K562 (cell line): ENCODE data around the gene ZFAND3. TPM values are rescaled to one million over a fixed set of nuclear protein-coding genes. Genes with fewer than 3 reads are reported as not detected.

Source experiments
- ATAC-seq: fragments of 200-7000 bp; cut with Tn5 transposase; 3 replicates; pipeline ENCODE4 v1.9.1; 2020; ENCODE audit warnings: moderate library complexity
- BruUV-seq: library from RNA; stranded (reverse); fragments of 400-500 nt; replicated peaks from 2 replicates; lab custom pipeline; 2021; lab: Mats Ljungman, UMichigan
- CTCF ChIA-PET: fragments of 300-600 bp; formaldehyde crosslinking; extraction: SDS; loops from one replicate; lab custom pipeline; 2021; ENCODE audit warnings: low intra/inter-chr PET ratio; lab: Yijun Ruan, JAX
- POLR2A ChIA-PET: fragments of 300-600, 350-650 bp; sonication (Branson Sonifier 250); formaldehyde crosslinking; extraction: SDS; loops from one replicate; lab custom pipeline; 2021; ENCODE audit warnings: antibody characterized with exemption, inconsistent platforms; lab: Yijun Ruan, JAX
- DNase-seq, 4 experiments: peaks; one replicate each; pipeline versions ENCODE4 v3.0.0 to v3.0.0-alpha.2; 2011 to 2018; ENCODE audit warnings: low spot score in 3 of 4, mixed read lengths in 3 of 4; ENCODE audit errors: extremely low read depth in 1 of 4
- FAIRE-seq: peaks from 2 replicates; lab custom pipeline; 2011; peaks lifted over from hg19 to GRCh38; lab: Jason Lieb, UNC
- H2AFZ ChIP-seq: 2 replicates; pipeline ENCODE4 v1.6.0; 2011; ENCODE audit warnings: low read depth, low read length, control low read depth, inconsistent platforms
- H3K27ac ChIP-seq: fragments of 200-600 bp; 3 replicates; pipeline ENCODE4 v1.8.0; 2011; ENCODE audit warnings: low read depth, mild to moderate bottlenecking, control low read depth, inconsistent platforms, low read length, moderate library complexity, mixed read lengths; ENCODE audit errors: extremely low read depth
- H3K27me3 ChIP-seq, 2 experiments: fragments of 300-600 bp in 1 of 2; 2 replicates in 1 of 2; 3 replicates in 1 of 2; pipeline versions ENCODE4 v1.6.0 to v1.8.0; 2011; ENCODE audit warnings: inconsistent platforms in 2 of 2, low read length in 2 of 2, mild to moderate bottlenecking in 1 of 2, mixed read lengths in 1 of 2, moderate library complexity in 1 of 2; ENCODE audit not compliant: control insufficient read depth in 2 of 2, insufficient read depth in 2 of 2
- H3K36me3 ChIP-seq: fragments of 300-600 bp; 3 replicates; pipeline ENCODE4 v1.8.0; 2011; ENCODE audit warnings: mild to moderate bottlenecking, low read length, inconsistent platforms; ENCODE audit not compliant: control insufficient read depth, insufficient read depth
- H3K4me1 ChIP-seq, 2 experiments: fragments of 200-600 bp in 1 of 2; replicated peaks in 1 of 2; 2 replicates in 1 of 2; 3 replicates in 1 of 2; pipeline versions ENCODE4 v1.5.1 to v1.8.0; 2011; ENCODE audit warnings: inconsistent platforms in 2 of 2, low read length in 2 of 2, mild to moderate bottlenecking in 1 of 2, mixed read lengths in 1 of 2, moderate library complexity in 1 of 2; ENCODE audit not compliant: control insufficient read depth in 2 of 2, insufficient read depth in 2 of 2
- H3K4me2 ChIP-seq: 2 replicates; pipeline ENCODE4 v1.6.1; 2011; ENCODE audit warnings: low read length, control low read depth, inconsistent platforms, mixed read lengths; ENCODE audit not compliant: insufficient read depth
- H3K4me3 ChIP-seq: fragments of 200-600 bp; sonication (generic), shearing (Covaris generic); 2 replicates; pipeline ENCODE4 v1.5.1; 2016; ENCODE audit warnings: control low read depth, inconsistent platforms
- H3K79me2 ChIP-seq: fragments of 200-600 bp; 3 replicates; pipeline ENCODE4 v1.8.0; 2011; ENCODE audit warnings: low read length, inconsistent platforms; ENCODE audit not compliant: control insufficient read depth, insufficient read depth
- H3K9ac ChIP-seq, 2 experiments: 2 replicates each; pipeline versions ENCODE4 v1.6.0 to v1.6.1; 2011; ENCODE audit warnings: low read depth in 2 of 2, low read length in 2 of 2, control low read depth in 1 of 2, inconsistent platforms in 1 of 2, mild to moderate bottlenecking in 1 of 2, mixed read lengths in 1 of 2; ENCODE audit not compliant: insufficient read depth in 1 of 2
- H3K9me1 ChIP-seq: one replicate; pipeline ENCODE4 v1.6.0; 2011; ENCODE audit warnings: inconsistent platforms, mild to moderate bottlenecking, low read length, moderate library complexity; ENCODE audit not compliant: control insufficient read depth, insufficient read depth
- H3K9me3 ChIP-seq: replicated peaks from 2 replicates; pipeline ENCODE4 v1.5.1; 2011; ENCODE audit warnings: low read depth, low read length, inconsistent platforms; ENCODE audit not compliant: control insufficient read depth, insufficient read depth
- H4K20me1 ChIP-seq: replicated peaks from 2 replicates; pipeline ENCODE4 v1.6.1; 2011; ENCODE audit warnings: low read length, inconsistent platforms, mixed read lengths; ENCODE audit not compliant: control insufficient read depth, insufficient read depth
- DDX20 ChIP-seq: fragments of 450-650 bp; IDR thresholded peaks from 2 replicates; pipeline ENCODE4 v1.6.1; 2016; ENCODE audit warnings: missing genetic modification characterization, low read depth, mild to moderate bottlenecking, missing compliant biosample characterization, moderate library complexity
- RBM15 ChIP-seq: fragments of 200-400 bp; formaldehyde crosslinking; IDR thresholded peaks from 2 replicates; pipeline ENCODE4 v1.6.1; 2018; ENCODE audit warnings: mild to moderate bottlenecking, low read length, moderate library complexity; ENCODE audit not compliant: insufficient read depth
- RUNX1 ChIP-seq: sonication (generic); IDR thresholded peaks from 2 replicates; pipeline ENCODE4 v1.6.1; 2016; ENCODE audit warnings: antibody characterized with exemption, low read depth
- STAT5B ChIP-seq: fragments of 250-450 bp; sonication (Bioruptor Pico); IDR thresholded peaks from 2 replicates; pipeline ENCODE4 v1.8.0; 2021; ENCODE audit warnings: mild to moderate bottlenecking, inconsistent platforms
- TCFL5 ChIP-seq: fragments of 250-450 bp; sonication (Bioruptor Pico); conservative IDR thresholded peaks from 2 replicates; pipeline ENCODE4 v1.6.1; 2021; ENCODE audit warnings: mild to moderate bottlenecking, moderate library complexity, matching md5 sums
- TRIM24 ChIP-seq, 2 experiments: fragments of 450-650 bp; IDR thresholded peaks; 2 replicates each; pipeline ENCODE4 v1.6.1; 2016
- WGBS: fragments of 100-300 bp; shearing (Covaris generic); methylation state at CpG from one replicate; pipeline ENCODE4 v1.1.6; 2016; ENCODE audit warnings: low coverage, mixed read lengths; ENCODE audit not compliant: insufficient coverage; ENCODE audit errors: missing lambda C conversion rate; 5-methylcytosine and 5-hydroxymethylcytosine counted together
- in situ Hi-C: fragments of 300-500 bp; cut with MboI; formaldehyde crosslinking; loops from 4 replicates; pipeline ENCODE4 v1.15.0; 2018; ENCODE audit warnings: inconsistent platforms, mixed read lengths
- intact Hi-C: fragments of 100-400 bp; cut with micrococcal nuclease; formaldehyde crosslinking; loops from 2 replicates; pipeline ENCODE4 v1.14.2; 2022
- polyA plus RNA-seq, 8 experiments: library from polyadenylated mRNA; depleted of rRNA in 4 of 8; stranded (reverse) in 5 of 8; unstranded in 3 of 8; fragments of >200 nt; fragmentation: Nextera tagmentation in 2 of 8; fragmentation: Illumina TruSeq in 1 of 8; extraction: Ambion mirVana in 2 of 8; extraction: Trizol in 1 of 8; gene quantifications; 2 replicates each; pipeline versions ENCODE4 v1.2.1 to v1.2.3, GENCODE V29; 2011 to 2014; ENCODE audit warnings: inconsistent platforms in 1 of 8, missing spikeins in 1 of 8
- total RNA-seq, 7 experiments: library from RNA; depleted of rRNA in 6 of 7; stranded (reverse); fragments of >200 nt in 6 of 7; fragmentation: Illumina TruSeq in 2 of 7; extraction: Trizol in 2 of 7; gene quantifications; 2 replicates each; pipeline versions ENCODE4 v1.2.1 to v1.2.3, GENCODE V29; 2011 to 2021; ENCODE audit warnings: low replicate concordance in 1 of 7
- TF ChIP-seq, protein P1 (sequence below): fragments of 450-650 bp; IDR thresholded peaks from 2 replicates; pipeline ENCODE4 v1.6.1; 2017; ENCODE audit warnings: antibody characterized with exemption
- TF ChIP-seq, protein P2 (sequence below), 2 experiments: fragments of 450-650 bp; formaldehyde crosslinking in 1 of 2; IDR thresholded peaks; 2 replicates each; pipeline versions ENCODE4 v1.4.0 to v1.6.1; 2014 to 2020; ENCODE audit warnings: mild to moderate bottlenecking in 2 of 2, borderline replicate concordance in 1 of 2, low read depth in 1 of 2
- TF ChIP-seq, protein P3 (sequence below): sonication (generic); formaldehyde crosslinking; IDR thresholded peaks from 2 replicates; pipeline ENCODE4 v1.4.0; 2020; ENCODE audit warnings: mild to moderate bottlenecking, missing genetic modification reagents

The ZFAND3 gene
- total and polyA plus RNA-seq, 9 of the 15 experiments (the other 6 are each of a cell fraction or from before 2014, with no cell fraction given), result 0.81 to 26.6 (median 11.8) TPM

DNA sequence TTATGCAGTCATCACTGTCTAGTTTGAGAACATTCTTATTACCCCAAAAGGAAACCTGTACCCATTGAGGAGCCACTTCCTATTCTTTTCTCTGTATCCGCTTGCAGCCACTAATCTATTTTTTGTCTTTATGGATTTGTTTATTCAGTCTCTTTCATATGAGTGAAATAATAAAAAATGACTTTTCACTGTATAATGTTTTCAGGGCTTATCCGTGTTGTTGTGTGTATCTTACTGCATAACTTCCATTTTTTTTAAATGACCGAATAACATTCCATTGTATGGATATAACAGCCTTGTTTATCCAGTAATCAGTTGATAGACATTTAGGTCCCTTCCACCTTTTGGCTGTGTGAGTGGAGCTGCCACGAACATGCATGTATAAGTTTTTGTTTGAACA is 86.6 kb downstream of the ZFAND3 start:
- Histone ChIP-seq H3K9ac (no peak overlapping the region), H3K79me2 (peaks cover 15% of the 10 kb centered on the region; the same call in 2 of the 3 replicates), H2AFZ (no peak overlapping the region), H3K36me3 (no peaks in the 10 kb centered on the region), H3K27ac (no peak overlapping the region), H3K4me1 (peaks cover 0 to 5% of the 10 kb centered on the region in 2 experiments; a peak in 1 of 5 replicates), H3K9me3 (no peaks in the 10 kb centered on the region), H3K27me3 (no peaks in the 10 kb centered on the region), H3K9me1 (no peaks in the 10 kb centered on the region), H3K4me3 (no peak overlapping the region), H4K20me1 (peaks cover 16% of the 10 kb centered on the region; the same call in 1 of the 2 replicates), H3K4me2 (no peak overlapping the region)
- DNase-seq (no peak), ATAC-seq (no peak), FAIRE-seq (no peak)
- intact Hi-C loops (no loop called here), in situ Hi-C loops (no loop called here)
- no TSS peak for BruUV-seq
- 59% methylated on average over 4 of the region's 4 CpGs for WGBS
- POLR2A ChIA-PET, result no interaction called here
- CTCF ChIA-PET, result no interaction called here
- TF ChIP-seq, protein P1, sequence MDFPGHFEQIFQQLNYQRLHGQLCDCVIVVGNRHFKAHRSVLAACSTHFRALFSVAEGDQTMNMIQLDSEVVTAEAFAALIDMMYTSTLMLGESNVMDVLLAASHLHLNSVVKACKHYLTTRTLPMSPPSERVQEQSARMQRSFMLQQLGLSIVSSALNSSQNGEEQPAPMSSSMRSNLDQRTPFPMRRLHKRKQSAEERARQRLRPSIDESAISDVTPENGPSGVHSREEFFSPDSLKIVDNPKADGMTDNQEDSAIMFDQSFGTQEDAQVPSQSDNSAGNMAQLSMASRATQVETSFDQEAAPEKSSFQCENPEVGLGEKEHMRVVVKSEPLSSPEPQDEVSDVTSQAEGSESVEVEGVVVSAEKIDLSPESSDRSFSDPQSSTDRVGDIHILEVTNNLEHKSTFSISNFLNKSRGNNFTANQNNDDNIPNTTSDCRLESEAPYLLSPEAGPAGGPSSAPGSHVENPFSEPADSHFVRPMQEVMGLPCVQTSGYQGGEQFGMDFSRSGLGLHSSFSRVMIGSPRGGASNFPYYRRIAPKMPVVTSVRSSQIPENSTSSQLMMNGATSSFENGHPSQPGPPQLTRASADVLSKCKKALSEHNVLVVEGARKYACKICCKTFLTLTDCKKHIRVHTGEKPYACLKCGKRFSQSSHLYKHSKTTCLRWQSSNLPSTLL, result no peak
- TF ChIP-seq DDX20 (tag), result no peak
- TF ChIP-seq STAT5B (CRISPR knock-in tag), result no peak
- no peak for TF ChIP-seq RUNX1
- TF ChIP-seq, protein P2, sequence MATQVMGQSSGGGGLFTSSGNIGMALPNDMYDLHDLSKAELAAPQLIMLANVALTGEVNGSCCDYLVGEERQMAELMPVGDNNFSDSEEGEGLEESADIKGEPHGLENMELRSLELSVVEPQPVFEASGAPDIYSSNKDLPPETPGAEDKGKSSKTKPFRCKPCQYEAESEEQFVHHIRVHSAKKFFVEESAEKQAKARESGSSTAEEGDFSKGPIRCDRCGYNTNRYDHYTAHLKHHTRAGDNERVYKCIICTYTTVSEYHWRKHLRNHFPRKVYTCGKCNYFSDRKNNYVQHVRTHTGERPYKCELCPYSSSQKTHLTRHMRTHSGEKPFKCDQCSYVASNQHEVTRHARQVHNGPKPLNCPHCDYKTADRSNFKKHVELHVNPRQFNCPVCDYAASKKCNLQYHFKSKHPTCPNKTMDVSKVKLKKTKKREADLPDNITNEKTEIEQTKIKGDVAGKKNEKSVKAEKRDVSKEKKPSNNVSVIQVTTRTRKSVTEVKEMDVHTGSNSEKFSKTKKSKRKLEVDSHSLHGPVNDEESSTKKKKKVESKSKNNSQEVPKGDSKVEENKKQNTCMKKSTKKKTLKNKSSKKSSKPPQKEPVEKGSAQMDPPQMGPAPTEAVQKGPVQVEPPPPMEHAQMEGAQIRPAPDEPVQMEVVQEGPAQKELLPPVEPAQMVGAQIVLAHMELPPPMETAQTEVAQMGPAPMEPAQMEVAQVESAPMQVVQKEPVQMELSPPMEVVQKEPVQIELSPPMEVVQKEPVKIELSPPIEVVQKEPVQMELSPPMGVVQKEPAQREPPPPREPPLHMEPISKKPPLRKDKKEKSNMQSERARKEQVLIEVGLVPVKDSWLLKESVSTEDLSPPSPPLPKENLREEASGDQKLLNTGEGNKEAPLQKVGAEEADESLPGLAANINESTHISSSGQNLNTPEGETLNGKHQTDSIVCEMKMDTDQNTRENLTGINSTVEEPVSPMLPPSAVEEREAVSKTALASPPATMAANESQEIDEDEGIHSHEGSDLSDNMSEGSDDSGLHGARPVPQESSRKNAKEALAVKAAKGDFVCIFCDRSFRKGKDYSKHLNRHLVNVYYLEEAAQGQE (IDR thresholded peaks at IDR 0.05; ENCODE audit: borderline replicate concordance), result no peak
- TF ChIP-seq, protein P2 (CRISPR knock-in tag; IDR thresholded peaks at IDR 0.05; ENCODE audit: low read depth), result no peak
- TF ChIP-seq, protein P3, sequence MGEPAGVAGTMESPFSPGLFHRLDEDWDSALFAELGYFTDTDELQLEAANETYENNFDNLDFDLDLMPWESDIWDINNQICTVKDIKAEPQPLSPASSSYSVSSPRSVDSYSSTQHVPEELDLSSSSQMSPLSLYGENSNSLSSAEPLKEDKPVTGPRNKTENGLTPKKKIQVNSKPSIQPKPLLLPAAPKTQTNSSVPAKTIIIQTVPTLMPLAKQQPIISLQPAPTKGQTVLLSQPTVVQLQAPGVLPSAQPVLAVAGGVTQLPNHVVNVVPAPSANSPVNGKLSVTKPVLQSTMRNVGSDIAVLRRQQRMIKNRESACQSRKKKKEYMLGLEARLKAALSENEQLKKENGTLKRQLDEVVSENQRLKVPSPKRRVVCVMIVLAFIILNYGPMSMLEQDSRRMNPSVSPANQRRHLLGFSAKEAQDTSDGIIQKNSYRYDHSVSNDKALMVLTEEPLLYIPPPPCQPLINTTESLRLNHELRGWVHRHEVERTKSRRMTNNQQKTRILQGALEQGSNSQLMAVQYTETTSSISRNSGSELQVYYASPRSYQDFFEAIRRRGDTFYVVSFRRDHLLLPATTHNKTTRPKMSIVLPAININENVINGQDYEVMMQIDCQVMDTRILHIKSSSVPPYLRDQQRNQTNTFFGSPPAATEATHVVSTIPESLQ (CRISPR knock-in tag), result no peak
- no peak for TF ChIP-seq TRIM24 (IDR thresholded peaks at IDR 0.05)
- no peak for TF ChIP-seq RBM15
- TF ChIP-seq TCFL5 (CRISPR knock-in tag), result no peak
